GM12878 (cell line): ENCODE results near the gene TRPC5OS. TPM values are rescaled to one million over a fixed set of nuclear protein-coding genes. Genes with fewer than 3 reads are reported as not detected.

Experiments
- ATAC-seq: fragments of 200-7000 bp; cut with Tn5 transposase; 3 replicates; pipeline ENCODE4 v1.9.1; 2020; ENCODE audit warnings: mild to moderate bottlenecking, moderate library complexity
- BruUV-seq: library from RNA; stranded (reverse); fragments of 400-500 nt; replicated peaks from 2 replicates; lab custom pipeline; 2021; lab: Mats Ljungman, UMichigan
- CTCF ChIA-PET: fragments of 300-600 bp; sonication (Branson Sonifier 250); formaldehyde crosslinking; extraction: SDS; loops from one replicate; lab custom pipeline; 2021; ENCODE audit warnings: inconsistent platforms; lab: Yijun Ruan, JAX
- POLR2A ChIA-PET: fragments of 350-600 bp; formaldehyde crosslinking; extraction: SDS; loops from one replicate; lab custom pipeline; 2021; ENCODE audit warnings: inconsistent platforms; lab: Charles Lee
- RAD21 ChIA-PET: fragments of 300-600 bp; sonication (Branson Sonifier 250); formaldehyde crosslinking; loops from one replicate; lab custom pipeline; 2023; ENCODE audit warnings: antibody characterized with exemption; ENCODE audit not compliant: unreplicated experiment; lab: Charles Lee
- SMC1A ChIA-PET: fragments of 300-600 bp; sonication (Branson Sonifier 250); formaldehyde crosslinking; loops from one replicate; lab custom pipeline; 2023; ENCODE audit not compliant: unreplicated experiment, uncharacterized antibody; lab: Charles Lee
- DNase-seq: peaks from one replicate; pipeline ENCODE4 v3.0.0-alpha.2; 2011; ENCODE audit warnings: low read depth, low spot score
- FAIRE-seq: peaks from 3 replicates; lab custom pipeline; 2011; peaks lifted over from hg19 to GRCh38; lab: Jason Lieb, UNC
- H2AFZ ChIP-seq: 2 replicates; pipeline ENCODE4 v1.6.0; 2011; ENCODE audit warnings: low read depth, low read length, control low read depth; ENCODE audit not compliant: control insufficient read depth
- H3K27ac ChIP-seq: 2 replicates; pipeline ENCODE4 v1.5.1; 2011; ENCODE audit warnings: control low read depth; ENCODE audit not compliant: control insufficient read depth, insufficient read depth
- H3K27me3 ChIP-seq, 2 experiments: replicated peaks in 1 of 2; 2 replicates each; pipeline versions ENCODE4 v1.6.0 to v1.6.1; 2011; ENCODE audit warnings: low read length in 1 of 2; ENCODE audit not compliant: control insufficient read depth in 2 of 2, insufficient read depth in 2 of 2
- H3K36me3 ChIP-seq, 2 experiments: 2 replicates each; pipeline ENCODE4 v1.5.1; 2011; ENCODE audit warnings: low read length in 1 of 2; ENCODE audit not compliant: control insufficient read depth in 2 of 2, insufficient read depth in 2 of 2
- H3K4me1 ChIP-seq: 2 replicates; pipeline ENCODE4 v1.6.1; 2011; ENCODE audit warnings: mild to moderate bottlenecking, low read length, moderate library complexity, mixed read lengths; ENCODE audit not compliant: control insufficient read depth, insufficient read depth
- H3K4me2 ChIP-seq: 2 replicates; pipeline ENCODE4 v1.6.0; 2011; ENCODE audit warnings: control low read depth; ENCODE audit not compliant: control insufficient read depth, insufficient read depth
- H3K4me3 ChIP-seq: fragments of 200-600 bp; sonication (generic); 2 replicates; pipeline ENCODE4 v1.5.1; 2016
- H3K79me2 ChIP-seq: 2 replicates; pipeline ENCODE4 v1.6.0; 2011; ENCODE audit warnings: low read length; ENCODE audit not compliant: control insufficient read depth, insufficient read depth
- H3K9ac ChIP-seq: 2 replicates; pipeline ENCODE4 v1.8.0; 2011; ENCODE audit warnings: low read length, control low read depth, mixed read lengths; ENCODE audit not compliant: control insufficient read depth, insufficient read depth
- H3K9me3 ChIP-seq: replicated peaks from 3 replicates; pipeline ENCODE4 v1.5.1; 2011; ENCODE audit warnings: mild to moderate bottlenecking, low read length; ENCODE audit not compliant: control insufficient read depth, insufficient read depth
- H4K20me1 ChIP-seq: 2 replicates; pipeline ENCODE4 v1.6.0; 2011; ENCODE audit not compliant: control insufficient read depth, insufficient read depth
- CBX5 ChIP-seq: sonication (generic); IDR thresholded peaks from 2 replicates; pipeline ENCODE4 v1.6.1; 2016; ENCODE audit warnings: low read depth, moderate library complexity, mild to moderate bottlenecking, inconsistent platforms
- HDGF ChIP-seq: fragments of 450-650 bp; IDR thresholded peaks from 2 replicates; pipeline ENCODE4 v1.6.1; 2016; ENCODE audit warnings: antibody characterized with exemption
- NFYB ChIP-seq: IDR thresholded peaks from 2 replicates; pipeline ENCODE4 v1.6.1; 2011; ENCODE audit warnings: low read depth, mild to moderate bottlenecking, low read length, improper control_type of control experiment, moderate library complexity; ENCODE audit not compliant: insufficient read depth
- SMAD1 ChIP-seq: fragments of 450-650 bp; IDR thresholded peaks from 2 replicates; pipeline ENCODE4 v1.6.1; 2018; ENCODE audit warnings: mild to moderate bottlenecking, low read depth; ENCODE audit not compliant: partially characterized antibody
- WGBS: methylation state at CpG from one replicate; pipeline ENCODE4 v1.1.6; 2016; ENCODE audit warnings: low lambda C conversion rate; ENCODE audit not compliant: insufficient replicate concordance, insufficient coverage; ENCODE audit errors: missing lambda C conversion rate; 5-methylcytosine and 5-hydroxymethylcytosine counted together
- in situ Hi-C: fragments of 300-500 bp; cut with MboI; formaldehyde crosslinking; loops from 9 replicates; pipeline ENCODE4 v1.14.3; 2018; ENCODE audit warnings: mixed read lengths
- intact Hi-C: fragments of 100-400 bp; cut with micrococcal nuclease; formaldehyde crosslinking; loops from one replicate; pipeline ENCODE4 v1.14.2; 2022; ENCODE audit not compliant: unreplicated experiment
- polyA plus RNA-seq, 11 experiments: library from polyadenylated mRNA; depleted of rRNA in 4 of 11; unstranded in 6 of 11; stranded (reverse) in 5 of 11; fragments of >200 nt; fragmentation: Nextera tagmentation in 4 of 11; fragmentation: Illumina TruSeq in 1 of 11; extraction: Ambion mirVana in 4 of 11; extraction: Trizol in 1 of 11; gene quantifications; 1 replicate in 1 of 11; 2 replicates in 10 of 11; pipeline versions ENCODE4 v1.2.1 to v1.2.3, GENCODE V29; 2011 to 2016; ENCODE audit warnings: inconsistent platforms in 2 of 11, missing spikeins in 2 of 11, low read depth in 1 of 11
- total RNA-seq, 4 experiments: library from RNA; depleted of rRNA in 3 of 4; stranded (reverse); fragments of >200 nt in 3 of 4; fragmentation: Illumina TruSeq in 1 of 4; extraction: Trizol in 1 of 4; gene quantifications; 2 replicates each; pipeline versions ENCODE4 v1.2.1 to v1.2.3, GENCODE V29; 2013 to 2021
- TF ChIP-seq, protein P1 (sequence below): fragments of 450-650 bp; IDR thresholded peaks from 2 replicates; pipeline ENCODE4 v1.6.1; 2014; ENCODE audit warnings: mild to moderate bottlenecking

TRPC5OS gene
- total and polyA plus RNA-seq, 10 of the 15 experiments (the other 5 are each of a cell fraction or from before 2014, with no cell fraction given) = 0.06 to 0.40 (median 0.10) TPM; not detected in 4

DNA sequence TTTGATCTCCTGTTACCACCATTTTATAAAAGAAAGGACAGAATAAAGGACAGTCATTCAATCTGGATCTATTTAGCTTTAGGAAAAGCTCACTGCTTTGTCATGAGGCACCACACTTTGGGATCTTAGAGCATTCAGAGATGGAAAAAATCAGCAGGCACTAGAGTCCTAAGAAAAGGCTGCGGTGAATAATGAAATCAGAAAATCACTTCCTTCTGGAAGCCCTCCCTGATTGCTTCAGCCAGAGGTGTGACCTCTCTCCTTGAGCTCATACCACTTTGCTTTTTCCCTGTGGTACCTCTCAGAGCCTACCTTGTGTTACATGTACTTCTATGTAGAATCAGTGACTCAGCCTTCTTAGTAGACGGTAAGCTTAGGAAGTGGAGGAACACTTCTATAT, 8.7 kb upstream of the TRPC5OS start:
- in situ Hi-C loops (loop anchor here (25.0 kb wide), 1 partner anchor 770 kb away; no protein-coding TSS in a partner anchor), intact Hi-C loops (loop anchor here (5.0 to 10.0 kb wide), 2 partner anchors 160 to 868 kb away; no protein-coding TSS in a partner anchor)
- no peak overlapping the region for H3K4me2 ChIP-seq
- no peak overlapping the region for H3K9ac ChIP-seq
- FAIRE-seq (no peak), DNase-seq (no peak), ATAC-seq (no peak)
- no peak overlapping the region for H3K4me3 ChIP-seq
- H2AFZ ChIP-seq = no peak overlapping the region
- ChIA-PET SMC1A (no interaction called here), CTCF (no interaction called here), RAD21 (no interaction called here), POLR2A (no interaction called here)
- TF ChIP-seq HDGF (no peak), SMAD1 (no peak), NFYB (no peak), CBX5 (no peak)
- TF ChIP-seq, protein P1, sequence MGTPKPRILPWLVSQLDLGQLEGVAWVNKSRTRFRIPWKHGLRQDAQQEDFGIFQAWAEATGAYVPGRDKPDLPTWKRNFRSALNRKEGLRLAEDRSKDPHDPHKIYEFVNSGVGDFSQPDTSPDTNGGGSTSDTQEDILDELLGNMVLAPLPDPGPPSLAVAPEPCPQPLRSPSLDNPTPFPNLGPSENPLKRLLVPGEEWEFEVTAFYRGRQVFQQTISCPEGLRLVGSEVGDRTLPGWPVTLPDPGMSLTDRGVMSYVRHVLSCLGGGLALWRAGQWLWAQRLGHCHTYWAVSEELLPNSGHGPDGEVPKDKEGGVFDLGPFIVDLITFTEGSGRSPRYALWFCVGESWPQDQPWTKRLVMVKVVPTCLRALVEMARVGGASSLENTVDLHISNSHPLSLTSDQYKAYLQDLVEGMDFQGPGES = no peak
- H3K36me3 ChIP-seq = no peaks in the 10 kb centered on the region
- WGBS = 94% methylated on average over 2 of the region's 2 CpGs
- no TSS peak for BruUV-seq
- H3K4me1 ChIP-seq = peaks cover 6% of the 10 kb centered on the region; the same call in 1 of the 2 replicates
- H3K9me3 ChIP-seq = no peaks in the 10 kb centered on the region; the same call in 2 of the 3 replicates
- H3K27me3 ChIP-seq = no peaks in the 10 kb centered on the region
- no peak overlapping the region for H3K27ac ChIP-seq
- H4K20me1 ChIP-seq = no peaks in the 10 kb centered on the region
- no peaks in the 10 kb centered on the region for H3K79me2 ChIP-seq
